H9 (cell line): ENCODE measurements around the gene TTLL4. TPM values are rescaled to one million over a fixed set of nuclear protein-coding genes. Genes with fewer than 3 reads are reported as not detected.

Source experiments
- DNase-seq: peaks from one replicate; pipeline ENCODE4 v3.0.0-alpha.2; 2017
- H2AFZ ChIP-seq: one replicate; pipeline ENCODE4 v1.6.1; 2013; ENCODE audit warnings: mild to moderate bottlenecking, low read length, control low read depth, moderate library complexity
- H2AK5ac ChIP-seq: 2 replicates; pipeline ENCODE4 v1.6.1; 2013; ENCODE audit warnings: low read length, control low read depth, mixed read lengths; ENCODE audit not compliant: insufficient read length
- H2BK120ac ChIP-seq: one replicate; pipeline ENCODE4 v1.6.1; 2013; ENCODE audit warnings: low read depth, mild to moderate bottlenecking, low read length, control low read depth, inconsistent platforms; ENCODE audit not compliant: poor library complexity, severe bottlenecking
- H2BK12ac ChIP-seq: 2 replicates; pipeline ENCODE4 v1.6.1; 2013; ENCODE audit warnings: low read length, control low read depth, mixed read lengths, low read depth; ENCODE audit not compliant: insufficient read length
- H2BK15ac ChIP-seq: 2 replicates; pipeline ENCODE4 v1.6.1; 2013; ENCODE audit warnings: low read depth, low read length, control low read depth
- H2BK20ac ChIP-seq: one replicate; pipeline ENCODE4 v1.6.1; 2013; ENCODE audit warnings: low read depth, mild to moderate bottlenecking, low read length, control low read depth, inconsistent platforms; ENCODE audit not compliant: poor library complexity, severe bottlenecking
- H2BK5ac ChIP-seq: 2 replicates; pipeline ENCODE4 v1.6.1; 2013; ENCODE audit warnings: low read length, control low read depth, mixed read lengths; ENCODE audit not compliant: insufficient read length
- H3K14ac ChIP-seq: 2 replicates; pipeline ENCODE4 v1.6.1; 2013; ENCODE audit warnings: low read length, control low read depth; ENCODE audit not compliant: insufficient read depth
- H3K18ac ChIP-seq: 2 replicates; pipeline ENCODE4 v1.6.1; 2013; ENCODE audit warnings: low read depth, mild to moderate bottlenecking, mixed read lengths, low read length, control low read depth; ENCODE audit not compliant: insufficient read length
- H3K23ac ChIP-seq: 2 replicates; pipeline ENCODE4 v1.6.1; 2013; ENCODE audit warnings: low read length, control low read depth, mixed read lengths, low read depth; ENCODE audit not compliant: insufficient read length
- H3K23me2 ChIP-seq: 2 replicates; pipeline ENCODE4 v1.6.1; 2013; ENCODE audit warnings: low read depth, mild to moderate bottlenecking, mixed read lengths, low read length, control low read depth; ENCODE audit not compliant: insufficient read length, poor library complexity, severe bottlenecking
- H3K27ac ChIP-seq: 2 replicates; pipeline ENCODE4 v1.5.1; 2013; ENCODE audit warnings: low read length, control low read depth, mixed read lengths, low read depth; ENCODE audit not compliant: insufficient read length
- H3K27me3 ChIP-seq: 2 replicates; pipeline ENCODE4 v1.6.1; 2013; ENCODE audit warnings: low read length, control low read depth, inconsistent platforms; ENCODE audit not compliant: insufficient read depth
- H3K4ac ChIP-seq: 2 replicates; pipeline ENCODE4 v1.6.1; 2013; ENCODE audit warnings: low read depth, mild to moderate bottlenecking, control low read depth, inconsistent platforms, low read length, moderate library complexity
- H3K4me1 ChIP-seq: 2 replicates; pipeline ENCODE4 v1.6.1; 2013; ENCODE audit warnings: low read length, control low read depth, inconsistent platforms; ENCODE audit not compliant: insufficient read depth
- H3K4me2 ChIP-seq: 2 replicates; pipeline ENCODE4 v1.6.1; 2013; ENCODE audit warnings: low read length, control low read depth, mixed read lengths; ENCODE audit not compliant: insufficient read length, insufficient read depth
- H3K56ac ChIP-seq: 2 replicates; pipeline ENCODE4 v1.6.1; 2013; ENCODE audit warnings: low read depth, mild to moderate bottlenecking, mixed read lengths, low read length, control low read depth; ENCODE audit not compliant: insufficient read length
- H3K79me1 ChIP-seq: 2 replicates; pipeline ENCODE4 v1.6.1; 2013; ENCODE audit warnings: low read depth, mild to moderate bottlenecking, moderate library complexity, low read length, control low read depth, inconsistent platforms; ENCODE audit not compliant: insufficient read depth, poor library complexity, severe bottlenecking
- H3K79me2 ChIP-seq: 2 replicates; pipeline ENCODE4 v1.6.1; 2013; ENCODE audit warnings: low read length, control low read depth, inconsistent platforms; ENCODE audit not compliant: insufficient read depth
- H3K9ac ChIP-seq: 2 replicates; pipeline ENCODE4 v1.6.1; 2013; ENCODE audit warnings: low read length, control low read depth, mixed read lengths; ENCODE audit not compliant: insufficient read length; ENCODE audit errors: extremely low read depth
- H3K9me3 ChIP-seq: one replicate; pipeline ENCODE4 v1.6.1; 2013; ENCODE audit warnings: low read depth, low read length, inconsistent platforms; ENCODE audit not compliant: control insufficient read depth
- H3T11ph ChIP-seq: one replicate; pipeline ENCODE4 v1.6.1; 2013; ENCODE audit warnings: mild to moderate bottlenecking, low read length, control low read depth, inconsistent platforms
- H4K20me1 ChIP-seq: one replicate; pipeline ENCODE4 v1.6.1; 2013; ENCODE audit not compliant: control insufficient read depth, insufficient read length, insufficient read depth
- H4K5ac ChIP-seq: 2 replicates; pipeline ENCODE4 v1.6.1; 2013; ENCODE audit warnings: low read depth, mild to moderate bottlenecking, mixed read lengths, low read length, control low read depth; ENCODE audit not compliant: insufficient read length
- H4K8ac ChIP-seq: replicated peaks from 2 replicates; pipeline ENCODE4 v1.6.1; 2013; ENCODE audit warnings: low read length, control low read depth, mixed read lengths, low read depth; ENCODE audit not compliant: insufficient read length
- H4K91ac ChIP-seq: 2 replicates; pipeline ENCODE4 v1.6.1; 2013; ENCODE audit warnings: low read depth, mild to moderate bottlenecking, moderate library complexity, mixed read lengths, low read length, control low read depth; ENCODE audit not compliant: insufficient read length
- H3K27ac Mint-ChIP-seq, 3 experiments: 2 replicates in 2 of 3; 3 replicates in 1 of 3; pipeline ENCODE4 v1.8.0; 2020 to 2021; ENCODE audit warnings: mixed read lengths in 3 of 3, mild to moderate bottlenecking in 1 of 3, moderate library complexity in 1 of 3
- H3K27me3 Mint-ChIP-seq: 2 replicates; pipeline ENCODE4 v1.8.0; 2021; ENCODE audit warnings: low read depth, mild to moderate bottlenecking, moderate library complexity, mixed read lengths
- H3K36me3 Mint-ChIP-seq, 3 experiments: 2 replicates in 2 of 3; 3 replicates in 1 of 3; pipeline ENCODE4 v1.8.0; 2020 to 2021; ENCODE audit warnings: low read depth in 3 of 3, mixed read lengths in 3 of 3; ENCODE audit not compliant: insufficient read depth in 1 of 3
- H3K4me1 Mint-ChIP-seq, 2 experiments: 2 replicates each; pipeline ENCODE4 v1.8.0; 2020; ENCODE audit warnings: mixed read lengths in 2 of 2
- H3K4me3 Mint-ChIP-seq, 2 experiments: 2 replicates in 1 of 2; 3 replicates in 1 of 2; pipeline ENCODE4 v1.8.0; 2020 to 2021; ENCODE audit warnings: mild to moderate bottlenecking in 2 of 2, mixed read lengths in 2 of 2, moderate library complexity in 1 of 2
- H3K9me3 Mint-ChIP-seq, 2 experiments: 2 replicates in 1 of 2; 3 replicates in 1 of 2; pipeline ENCODE4 v1.8.0; 2020; ENCODE audit warnings: mild to moderate bottlenecking in 2 of 2, mixed read lengths in 2 of 2, moderate library complexity in 1 of 2
- CTCF ChIP-seq: fragments of 200-600 bp; sonication (generic); conservative IDR thresholded peaks from 3 replicates; pipeline ENCODE4 v1.8.0; 2021; ENCODE audit warnings: antibody characterized with exemption, mild to moderate bottlenecking
- WGBS: extraction: QIAGEN DNeasy Blood & Tissue Kit; methylation state at CpG from one replicate; pipeline ENCODE4 v1.1.7; 2013; ENCODE audit warnings: missing lambda C conversion rate, low lambda C conversion rate, mixed read lengths; ENCODE audit not compliant: insufficient read length; ENCODE audit errors: extremely low coverage; 5-methylcytosine and 5-hydroxymethylcytosine counted together
- total RNA-seq: library from RNA; stranded (reverse); gene quantifications from 2 replicates; pipeline ENCODE4 v1.2.1, GENCODE V29; 2021

Gene TTLL4
- total RNA-seq, 1 experiment from 2014 or later: 96.4 TPM

- Histone ChIP-seq H3K18ac (no peak overlapping the region), H4K5ac (no peak overlapping the region), H3K56ac (no peak overlapping the region), H2BK12ac (no peak overlapping the region), H2AFZ (no peak overlapping the region), H2BK20ac (no peak overlapping the region), H3K23ac (no peak overlapping the region), H4K8ac (no peak overlapping the region), H3K4me1 (no peaks in the 10 kb centered on the region), H3K27ac (no peak overlapping the region), H2BK5ac (no peak overlapping the region), H3K9me3 (no peaks in the 10 kb centered on the region), H3K23me2 (no peaks in the 10 kb centered on the region), H2BK120ac (no peak overlapping the region), H3K79me2 (no peaks in the 10 kb centered on the region), H3K79me1 (no peaks in the 10 kb centered on the region), H2AK5ac (no peak overlapping the region), H3T11ph (no peak overlapping the region), H3K14ac (no peak overlapping the region), H2BK15ac (no peak overlapping the region), H3K9ac (no peak overlapping the region), H3K4ac (no peak overlapping the region), H4K91ac (no peak overlapping the region), H3K4me2 (no peak overlapping the region), H4K20me1 (no peaks in the 10 kb centered on the region), H3K27me3 (no peaks in the 10 kb centered on the region)
- Mint-ChIP-seq H3K4me3 (no peak overlapping the region), H3K4me1 (no peaks in the 10 kb centered on the region), H3K27me3 (no peaks in the 10 kb centered on the region), H3K27ac (no peak overlapping the region), H3K9me3 (no peaks in the 10 kb centered on the region), H3K36me3 (peaks cover 51 to 89% (median 70%) of the 10 kb centered on the region in 3 experiments)
- no CpG with 5 or more reads among the region's 1 CpG for WGBS
- DNase-seq: no peak
- TF ChIP-seq CTCF: no peak
Observed at GRCh38 chr2:218746470-218746795, 35.8 kb downstream of the TTLL4 start.
